Testis (tissue), 2 donors: ENCODE measurements around the gene RNF32.

Experiments used
- CTCF ChIP-seq, 3 experiments: fragments of 450-650 bp in 2 of 3; fragments of 200-600 bp in 1 of 3; sonication (generic) in 1 of 3; IDR thresholded peaks; one replicate each; pipeline ENCODE4 v1.5.1; 2016 to 2019; ENCODE audit warnings: antibody characterized with exemption in 3 of 3, mild to moderate bottlenecking in 2 of 3, moderate library complexity in 1 of 3
- POLR2A ChIP-seq: fragments of 450-650 bp; IDR thresholded peaks from one replicate; pipeline ENCODE4 v1.6.1; 2017; ENCODE audit warnings: antibody characterized with exemption, mild to moderate bottlenecking, moderate library complexity

GRCh38 chr7:156652886-156653568, 12.5 kb downstream of the RNF32 start:
- TF ChIP-seq CTCF (IDR thresholded peaks at IDR 0.05) (no peak), POLR2A (no peak)
